GM18507 (cell line): ENCODE measurements around the gene IGSF8.

Experiments used
- DNase-seq: peaks from one replicate; pipeline ENCODE4 v3.0.0; 2011; ENCODE audit warnings: low read depth; ENCODE audit not compliant: insufficient read length; ENCODE audit errors: extremely low spot score
- FAIRE-seq: peaks from 2 replicates; lab custom pipeline; 2011; peaks lifted over from hg19 to GRCh38; lab: Jason Lieb, UNC

IGSF8 gene

GRCh38 chr1:160097911-160098851, at the start of gene IGSF8:
Gene IGSF8 (minus strand): TSS chr1:160098619. CDS start chr1:160098472, 147 bp downstream.
- DNase-seq, result peak; percentile 78
- peak; percentile 74 for FAIRE-seq

GRCh38 chr1:160148121-160148520, 49.7 kb upstream of the IGSF8 start:
- DNase-seq (no peak), FAIRE-seq (no peak)

GRCh38 chr1:160146107-160146506, 47.7 kb upstream of the IGSF8 start:
- DNase-seq (no peak), FAIRE-seq (no peak)

GRCh38 chr1:160144921-160145320, 46.5 kb upstream of the IGSF8 start:
- DNase-seq, result no peak

GRCh38 chr1:160143695-160144094, 45.3 kb upstream of the IGSF8 start:
- no peak for DNase-seq
- no peak for FAIRE-seq

More at GRCh38 chr1:160144921-160145320, 46.5 kb upstream of the IGSF8 start:
- FAIRE-seq, result no peak

- FAIRE-seq (no peak), DNase-seq (no peak)
Observed at GRCh38 chr1:160139840-160140239, 41.4 kb upstream of the IGSF8 start.

- no peak for DNase-seq
- FAIRE-seq, result no peak
Observed at GRCh38 chr1:160137216-160137862, 38.9 kb upstream of the IGSF8 start.

- FAIRE-seq (no peak), DNase-seq (no peak)
Observed at GRCh38 chr1:160136926-160137200, 38.4 kb upstream of the IGSF8 start.

GRCh38 chr1:160136121-160136925, 37.9 kb upstream of the IGSF8 start:
- DNase-seq (no peak), FAIRE-seq (no peak)

- FAIRE-seq (no peak), DNase-seq (no peak)
Observed at GRCh38 chr1:160134791-160135572, 36.6 kb upstream of the IGSF8 start.

- no peak for FAIRE-seq
- DNase-seq, result no peak
Observed at GRCh38 chr1:160133990-160134770, 35.8 kb upstream of the IGSF8 start.

GRCh38 chr1:160131803-160132565, 33.6 kb upstream of the IGSF8 start:
- FAIRE-seq, result no peak
- DNase-seq, result no peak

- no peak for DNase-seq
- FAIRE-seq, result no peak
Observed at GRCh38 chr1:160130939-160131338, 32.5 kb upstream of the IGSF8 start.

GRCh38 chr1:160130486-160130885, 32.1 kb upstream of the IGSF8 start:
- DNase-seq (no peak), FAIRE-seq (no peak)

GRCh38 chr1:160129966-160130365, 31.5 kb upstream of the IGSF8 start:
- no peak for FAIRE-seq
- DNase-seq, result no peak

- DNase-seq (no peak), FAIRE-seq (no peak)
Observed at GRCh38 chr1:160129558-160129957, 31.1 kb upstream of the IGSF8 start.

- no peak for FAIRE-seq
- DNase-seq, result no peak
Observed at GRCh38 chr1:160129046-160129445, 30.6 kb upstream of the IGSF8 start.

- FAIRE-seq, result no peak
- no peak for DNase-seq
Observed at GRCh38 chr1:160128636-160129035, 30.2 kb upstream of the IGSF8 start.
